ENCODE measurements around the gene LYG1.

The LYG1 gene

GRCh38 chr2:99255491-99256318 is 45.3 kb downstream of the LYG1 start, which contains the start of gene LYG2:
Gene LYG2, minus strand, starts transcription at chr2:99255666. Its CDS starts 1,406 bp downstream, at chr2:99254260.
- Histone ChIP-seq H4K20me1 (ENCODE audit: insufficient read depth, low read length, poor library complexity, severe bottlenecking) (no peaks in the 10 kb centered on the region), H3K9me3 (ENCODE audit: insufficient read depth, low read depth, low read length) (no peaks in the 10 kb centered on the region), H2AFZ (ENCODE audit: low read length) (no peak within 1 kb of the TSS), H3K4me2 (ENCODE audit: low read depth, low read length, poor library complexity, severe bottlenecking) (no peak within 1 kb of the TSS), H3K27me3 (ENCODE audit: insufficient read depth, low read length, poor library complexity, severe bottlenecking) (no peaks in the 10 kb centered on the region), H3K4me3 (ENCODE audit: low read length, poor library complexity, severe bottlenecking) (no peak within 1 kb of the TSS), H3F3A (ENCODE audit: low read depth) (no peaks in the 10 kb centered on the region), H3K4me1 (ENCODE audit: insufficient read depth, low read length, poor library complexity, severe bottlenecking) (no peaks in the 10 kb centered on the region), H3K79me2 (ENCODE audit: insufficient read depth, low read length) (no peaks in the 10 kb centered on the region), H3K36me3 (ENCODE audit: insufficient read depth, low read length) (no peaks in the 10 kb centered on the region), H3K9ac (ENCODE audit: low read depth, low read length, poor library complexity, severe bottlenecking) (no peak within 1 kb of the TSS), H3K9me2 (replicated peaks; ENCODE audit: low read depth, low read length) (no peaks in the 10 kb centered on the region)
- TF ChIP-seq CTCF (conservative IDR thresholded peaks at IDR 0.05; ENCODE audit: low read length) (no peak), EZH2phosphoT487 (IDR thresholded peaks at IDR 0.05; ENCODE audit: borderline replicate concordance) (no peak)

DNA sequence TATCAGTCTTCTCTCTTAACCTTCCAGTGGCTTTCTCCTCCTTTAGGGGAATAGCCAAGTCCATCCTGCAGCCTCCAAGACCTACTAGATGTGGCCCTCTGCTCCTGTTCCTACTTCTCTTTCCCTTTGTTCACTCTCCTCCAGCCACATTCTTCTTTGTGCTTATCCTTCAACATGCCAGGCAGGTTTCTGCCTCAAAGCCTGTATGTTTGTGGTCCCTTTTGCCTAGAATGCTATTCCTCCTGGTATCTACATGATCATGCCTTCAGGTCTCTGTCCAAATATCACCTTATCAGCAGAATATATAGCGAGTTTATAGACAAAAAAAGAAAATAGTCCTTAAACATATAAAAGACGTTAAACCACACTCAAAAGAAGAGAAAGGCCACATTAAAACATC is 51.0 kb downstream of the LYG1 start:
- no peak overlapping the region for H3K4me3 ChIP-seq (ENCODE audit: low read length, poor library complexity, severe bottlenecking)
- no peaks in the 10 kb centered on the region for H3K27me3 ChIP-seq (ENCODE audit: insufficient read depth, low read length, poor library complexity, severe bottlenecking)
- no peaks in the 10 kb centered on the region for H3K36me3 ChIP-seq (ENCODE audit: insufficient read depth, low read length)
- no peaks in the 10 kb centered on the region for H3K9me3 ChIP-seq (ENCODE audit: insufficient read depth, low read depth, low read length)
- no peak overlapping the region for H3K4me2 ChIP-seq (ENCODE audit: low read depth, low read length, poor library complexity, severe bottlenecking)
- no peaks in the 10 kb centered on the region for H3F3A ChIP-seq (ENCODE audit: low read depth)
- no peaks in the 10 kb centered on the region for H4K20me1 ChIP-seq (ENCODE audit: insufficient read depth, low read length, poor library complexity, severe bottlenecking)
- no peaks in the 10 kb centered on the region for H3K4me1 ChIP-seq (ENCODE audit: insufficient read depth, low read length, poor library complexity, severe bottlenecking)
- no peak for TF ChIP-seq EZH2phosphoT487 (IDR thresholded peaks at IDR 0.05; ENCODE audit: borderline replicate concordance)
- no peak for TF ChIP-seq CTCF (conservative IDR thresholded peaks at IDR 0.05; ENCODE audit: low read length)
- no peak overlapping the region for H3K9ac ChIP-seq (ENCODE audit: low read depth, low read length, poor library complexity, severe bottlenecking)
- no peaks in the 10 kb centered on the region for H3K79me2 ChIP-seq (ENCODE audit: insufficient read depth, low read length)
- no peak overlapping the region for H2AFZ ChIP-seq (ENCODE audit: low read length)
- no peaks in the 10 kb centered on the region for H3K9me2 ChIP-seq (replicated peaks; ENCODE audit: low read depth, low read length)

GRCh38 chr2:99242151-99242550 is 58.8 kb downstream of the LYG1 start:
- no peak overlapping the region for H3K4me3 ChIP-seq (ENCODE audit: low read length, poor library complexity, severe bottlenecking)
- H3F3A ChIP-seq (ENCODE audit: low read depth) = no peaks in the 10 kb centered on the region
- H3K36me3 ChIP-seq (ENCODE audit: insufficient read depth, low read length) = no peaks in the 10 kb centered on the region
- TF ChIP-seq CTCF (conservative IDR thresholded peaks at IDR 0.05; ENCODE audit: low read length) (no peak), EZH2phosphoT487 (IDR thresholded peaks at IDR 0.05; ENCODE audit: borderline replicate concordance) (no peak)
- no peak overlapping the region for H3K9ac ChIP-seq (ENCODE audit: low read depth, low read length, poor library complexity, severe bottlenecking)
- no peaks in the 10 kb centered on the region for H3K9me2 ChIP-seq (replicated peaks; ENCODE audit: low read depth, low read length)
- no peaks in the 10 kb centered on the region for H3K4me1 ChIP-seq (ENCODE audit: insufficient read depth, low read length, poor library complexity, severe bottlenecking)
- H3K9me3 ChIP-seq (ENCODE audit: insufficient read depth, low read depth, low read length) = no peaks in the 10 kb centered on the region
- no peaks in the 10 kb centered on the region for H3K27me3 ChIP-seq (ENCODE audit: insufficient read depth, low read length, poor library complexity, severe bottlenecking)
- no peaks in the 10 kb centered on the region for H4K20me1 ChIP-seq (ENCODE audit: insufficient read depth, low read length, poor library complexity, severe bottlenecking)
- H2AFZ ChIP-seq (ENCODE audit: low read length) = no peak overlapping the region
- no peaks in the 10 kb centered on the region for H3K79me2 ChIP-seq (ENCODE audit: insufficient read depth, low read length)
- no peak overlapping the region for H3K4me2 ChIP-seq (ENCODE audit: low read depth, low read length, poor library complexity, severe bottlenecking)
